Breast epithelium (tissue), 3 donors: ENCODE results near the gene LDLRAD4.

ENCODE experiments used
- POLR2A ChIP-seq: fragments of 450-650 bp; IDR thresholded peaks from one replicate; pipeline ENCODE4 v1.6.1; 2016; ENCODE audit warnings: antibody characterized with exemption, mild to moderate bottlenecking, moderate library complexity
- POLR2AphosphoS5 ChIP-seq, 3 donors: sonication (generic); formaldehyde crosslinking; IDR thresholded peaks; one replicate each; pipeline ENCODE4 v1.6.1; 2017; ENCODE audit warnings: antibody characterized with exemption in 3 of 3
- TF ChIP-seq, protein P1 (sequence below), 3 donors: fragments of 450-650 bp; IDR thresholded peaks; one replicate each; pipeline ENCODE4 v1.5.1; 2016 to 2017; ENCODE audit warnings: antibody characterized with exemption in 3 of 3, mild to moderate bottlenecking in 3 of 3, moderate library complexity in 3 of 3

- TF ChIP-seq, protein P1, sequence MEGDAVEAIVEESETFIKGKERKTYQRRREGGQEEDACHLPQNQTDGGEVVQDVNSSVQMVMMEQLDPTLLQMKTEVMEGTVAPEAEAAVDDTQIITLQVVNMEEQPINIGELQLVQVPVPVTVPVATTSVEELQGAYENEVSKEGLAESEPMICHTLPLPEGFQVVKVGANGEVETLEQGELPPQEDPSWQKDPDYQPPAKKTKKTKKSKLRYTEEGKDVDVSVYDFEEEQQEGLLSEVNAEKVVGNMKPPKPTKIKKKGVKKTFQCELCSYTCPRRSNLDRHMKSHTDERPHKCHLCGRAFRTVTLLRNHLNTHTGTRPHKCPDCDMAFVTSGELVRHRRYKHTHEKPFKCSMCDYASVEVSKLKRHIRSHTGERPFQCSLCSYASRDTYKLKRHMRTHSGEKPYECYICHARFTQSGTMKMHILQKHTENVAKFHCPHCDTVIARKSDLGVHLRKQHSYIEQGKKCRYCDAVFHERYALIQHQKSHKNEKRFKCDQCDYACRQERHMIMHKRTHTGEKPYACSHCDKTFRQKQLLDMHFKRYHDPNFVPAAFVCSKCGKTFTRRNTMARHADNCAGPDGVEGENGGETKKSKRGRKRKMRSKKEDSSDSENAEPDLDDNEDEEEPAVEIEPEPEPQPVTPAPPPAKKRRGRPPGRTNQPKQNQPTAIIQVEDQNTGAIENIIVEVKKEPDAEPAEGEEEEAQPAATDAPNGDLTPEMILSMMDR (IDR thresholded peaks at IDR 0.05): no peak
- TF ChIP-seq POLR2AphosphoS5 (IDR thresholded peaks at IDR 0.05): no peak
- TF ChIP-seq POLR2A: no peak
Measured at GRCh38 chr18:13247506-13247905, 28.9 kb downstream of the LDLRAD4 start.
